Neutrophil (primary cell): Measurements from ENCODE around the gene MITF.

Source experiments
- H3K27ac ChIP-seq: fragments of 200-600 bp; sonication (generic); 2 replicates; pipeline ENCODE4 v1.5.1; 2016; ENCODE audit warnings: mild to moderate bottlenecking, moderate library complexity
- H3K27me3 ChIP-seq: fragments of 200-600 bp; sonication (generic); 2 replicates; pipeline ENCODE4 v1.6.0; 2016; ENCODE audit warnings: mild to moderate bottlenecking
- H3K36me3 ChIP-seq: fragments of 200-600 bp; sonication (generic); 2 replicates; pipeline ENCODE4 v1.5.1; 2017
- H3K4me1 ChIP-seq, 2 experiments: fragments of 200-600 bp in 1 of 2; sonication (generic) in 1 of 2; 1 replicate in 1 of 2; 2 replicates in 1 of 2; pipeline versions ENCODE4 v1.5.1 to v1.6.1; 2013 to 2016; ENCODE audit warnings: low read depth in 1 of 2, low read length in 1 of 2, mild to moderate bottlenecking in 1 of 2, moderate library complexity in 1 of 2; ENCODE audit not compliant: control insufficient read depth in 1 of 2, insufficient read depth in 1 of 2
- H3K4me3 ChIP-seq, 2 experiments: fragments of 200-600 bp in 1 of 2; sonication (generic) in 1 of 2; 1 replicate in 1 of 2; 2 replicates in 1 of 2; pipeline ENCODE4 v1.5.1; 2013 to 2016; ENCODE audit warnings: low read depth in 1 of 2, low read length in 1 of 2, mild to moderate bottlenecking in 1 of 2, moderate library complexity in 1 of 2
- H3K9me3 ChIP-seq: fragments of 200-600 bp; sonication (generic); 2 replicates; pipeline ENCODE4 v1.5.1; 2016
- CTCF ChIP-seq: fragments of 200-600 bp; sonication (generic); IDR thresholded peaks from 2 replicates; pipeline ENCODE4 v1.5.1; 2016; ENCODE audit warnings: antibody characterized with exemption

Gene MITF

GRCh38 chr3:69766638-69767037 is 27.4 kb downstream of the MITF start:
- Histone ChIP-seq H3K4me3 (no peak overlapping the region), H3K27ac (no peak overlapping the region), H3K9me3 (no peaks in the 10 kb centered on the region), H3K27me3 (no peaks in the 10 kb centered on the region), H3K4me1 (no peaks in the 10 kb centered on the region), H3K36me3 (no peaks in the 10 kb centered on the region)
- TF ChIP-seq CTCF = no peak

- no peaks in the 10 kb centered on the region for H3K27me3 ChIP-seq
- H3K4me1 ChIP-seq = no peaks in the 10 kb centered on the region
- TF ChIP-seq CTCF = no peak
- H3K4me3 ChIP-seq = no peak overlapping the region
- no peaks in the 10 kb centered on the region for H3K9me3 ChIP-seq
- no peaks in the 10 kb centered on the region for H3K36me3 ChIP-seq
- H3K27ac ChIP-seq = no peak overlapping the region
Measured at GRCh38 chr3:69767571-69767970, 28.3 kb downstream of the MITF start.

GRCh38 chr3:69768438-69768837 is 29.2 kb downstream of the MITF start:
- no peak overlapping the region for H3K27ac ChIP-seq
- H3K36me3 ChIP-seq = no peaks in the 10 kb centered on the region
- no peaks in the 10 kb centered on the region for H3K4me1 ChIP-seq
- H3K9me3 ChIP-seq = no peaks in the 10 kb centered on the region
- H3K27me3 ChIP-seq = no peaks in the 10 kb centered on the region
- no peak overlapping the region for H3K4me3 ChIP-seq
- TF ChIP-seq CTCF = no peak

GRCh38 chr3:69770219-69770618 is 31.0 kb downstream of the MITF start:
- Histone ChIP-seq H3K27me3 (no peaks in the 10 kb centered on the region), H3K4me3 (no peak overlapping the region), H3K9me3 (no peaks in the 10 kb centered on the region), H3K27ac (no peak overlapping the region), H3K36me3 (no peaks in the 10 kb centered on the region), H3K4me1 (no peaks in the 10 kb centered on the region)
- TF ChIP-seq CTCF = no peak

GRCh38 chr3:69770976-69771634 is 31.8 kb downstream of the MITF start:
- no peak overlapping the region for H3K4me3 ChIP-seq
- TF ChIP-seq CTCF = no peak
- no peaks in the 10 kb centered on the region for H3K27me3 ChIP-seq
- no peak overlapping the region for H3K27ac ChIP-seq
- no peaks in the 10 kb centered on the region for H3K4me1 ChIP-seq
- no peaks in the 10 kb centered on the region for H3K36me3 ChIP-seq
- H3K9me3 ChIP-seq = no peaks in the 10 kb centered on the region
